Lower leg skin (tissue), 4 donors: ENCODE results near the gene MTARC1. TPM values are rescaled to one million over a fixed set of nuclear protein-coding genes. Genes with fewer than 3 reads are reported as not detected.

ENCODE experiments used
- DNase-seq, 2 donors: peaks; one replicate each; pipeline ENCODE4 v3.0.0-alpha.2; 2019; ENCODE audit warnings: low spot score in 2 of 2
- H3K4me3 ChIP-seq: fragments of 200-600 bp; sonication (generic); 2 replicates; pipeline ENCODE4 v1.5.1; 2017; ENCODE audit warnings: mild to moderate bottlenecking, low read depth; ENCODE audit not compliant: poor library complexity, severe bottlenecking
- CTCF ChIP-seq, 3 donors: fragments of 450-650 bp; IDR thresholded peaks; one replicate each; pipeline ENCODE4 v1.5.1; 2016; ENCODE audit warnings: antibody characterized with exemption in 3 of 3, mild to moderate bottlenecking in 3 of 3, moderate library complexity in 2 of 3
- POLR2A ChIP-seq, 2 donors: fragments of 450-650 bp; IDR thresholded peaks; one replicate each; pipeline ENCODE4 v1.6.1; 2016 to 2017; ENCODE audit warnings: antibody characterized with exemption in 2 of 2, mild to moderate bottlenecking in 1 of 2, moderate library complexity in 1 of 2
- WGBS, 2 donors: methylation state at CpG; one replicate each; pipeline ENCODE4 v1.1.5; 2018; 5-methylcytosine and 5-hydroxymethylcytosine counted together
- intact Hi-C: fragments of 100-400 bp; cut with DNase I; formaldehyde crosslinking; loops from one replicate; pipeline ENCODE4 v1.15.0; 2023; ENCODE audit warnings: low total_unique reads
- total RNA-seq, 4 donors: library from RNA; depleted of rRNA; stranded (reverse); fragments of >200 nt; gene quantifications; one replicate each; pipeline ENCODE4 v1.1.0, GENCODE V29; 2016

Gene MTARC1
- total RNA-seq, 4 donors from 2014 or later = 1.9 to 3.9 (median 2.4) TPM

GRCh38 chr1:220761688-220762427 lies 24.9 kb upstream of the MTARC1 start:
- WGBS, 2 donors = 68 to 79% methylated on average over 7 of the region's 7 CpGs
- H3K4me3 ChIP-seq = no peak overlapping the region
- DNase-seq = no peak
- TF ChIP-seq CTCF (IDR thresholded peaks at IDR 0.05) (no peak), POLR2A (IDR thresholded peaks at IDR 0.05) (no peak)
- intact Hi-C loops = no loop called here

GRCh38 chr1:220764757-220765156 lies 22.0 kb upstream of the MTARC1 start:
- intact Hi-C loops = no loop called here
- no peak for TF ChIP-seq POLR2A (IDR thresholded peaks at IDR 0.05)
- no peak for DNase-seq
- no peak overlapping the region for H3K4me3 ChIP-seq
- WGBS, 2 donors = 92 to 94% methylated on average over 3 of the region's 3 CpGs

DNA sequence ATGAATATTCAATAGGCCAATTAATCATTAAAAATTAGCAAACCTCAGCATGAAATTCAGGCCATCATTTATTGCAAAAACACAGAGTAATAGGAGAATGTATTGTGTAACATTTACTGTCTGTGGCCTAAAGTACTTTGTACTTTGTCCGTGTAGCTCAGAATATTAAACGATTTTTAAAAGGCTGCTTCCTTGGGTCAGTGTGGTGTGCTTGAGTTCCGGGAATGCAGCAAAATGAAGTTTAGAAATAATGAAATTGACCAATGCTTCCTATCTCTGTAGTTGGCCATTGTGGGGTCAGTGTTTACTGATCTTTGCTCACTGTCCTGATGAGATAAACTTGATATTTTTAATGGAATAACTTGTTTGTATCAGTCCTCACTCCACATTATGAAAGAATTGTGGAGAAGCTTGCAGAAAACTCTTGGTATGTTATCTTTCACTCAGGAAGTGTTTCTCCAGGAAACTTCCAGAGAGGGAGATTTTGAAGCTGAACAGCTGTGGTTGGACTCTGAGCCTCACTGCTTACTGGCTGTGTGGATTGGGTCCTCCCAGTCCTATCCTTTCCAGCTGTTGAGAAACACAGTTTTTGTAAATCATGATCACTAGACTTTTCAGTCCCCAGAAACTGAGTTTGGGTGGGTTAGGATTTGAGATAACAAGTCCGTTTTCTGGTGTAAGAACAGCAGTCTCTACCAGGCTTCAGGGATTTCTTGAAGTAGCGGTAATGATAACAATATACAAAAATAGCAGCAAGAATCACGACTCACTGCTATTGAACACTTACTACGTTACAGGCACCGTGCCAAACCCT lies 19.2 kb upstream of the MTARC1 start:
- TF ChIP-seq CTCF (IDR thresholded peaks at IDR 0.05) (no peak), POLR2A (IDR thresholded peaks at IDR 0.05) (no peak)
- H3K4me3 ChIP-seq = no peak overlapping the region
- WGBS, 2 donors = 61 to 69% methylated on average over 8 of the region's 8 CpGs
- DNase-seq = no peak
- intact Hi-C loops = no loop called here

- intact Hi-C loops = no loop called here
- no peak overlapping the region for H3K4me3 ChIP-seq
- 55 to 78% methylated on average over 5 of the region's 5 CpGs for WGBS, 2 donors
- no peak for TF ChIP-seq CTCF (IDR thresholded peaks at IDR 0.05)
- no peak for TF ChIP-seq POLR2A (IDR thresholded peaks at IDR 0.05)
- DNase-seq = no peak
Observed at GRCh38 chr1:220768126-220768601, 18.5 kb upstream of the MTARC1 start.

- no peak overlapping the region for H3K4me3 ChIP-seq
- intact Hi-C loops = no loop called here
- DNase-seq = no peak
- WGBS, 2 donors = 94 to 96% methylated on average over 13 of the region's 13 CpGs
- TF ChIP-seq CTCF (IDR thresholded peaks at IDR 0.05) = no peak
- TF ChIP-seq POLR2A (IDR thresholded peaks at IDR 0.05) = no peak
Observed at GRCh38 chr1:220769205-220769604, 17.5 kb upstream of the MTARC1 start.

GRCh38 chr1:220770245-220770913 lies 16.3 kb upstream of the MTARC1 start:
- TF ChIP-seq POLR2A (IDR thresholded peaks at IDR 0.05) = no peak
- intact Hi-C loops = no loop called here
- H3K4me3 ChIP-seq = no peak overlapping the region
- no peak for DNase-seq
- WGBS, 2 donors = 86 to 91% methylated on average over 15 of the region's 15 CpGs
